Liver (tissue), 9 donors: ENCODE measurements around the gene RAB38. TPM values are rescaled to one million over a fixed set of nuclear protein-coding genes. Genes with fewer than 3 reads are reported as not detected.
A peak's percentile ranks its signal among the peaks of the same experiment; 100 is the strongest.

Source experiments
- DNase-seq: peaks from one replicate; pipeline ENCODE4 v3.0.0-alpha.2; 2017; ENCODE audit warnings: low spot score
- H3K27ac ChIP-seq, 2 donors: one replicate each; pipeline ENCODE4 v1.7.0; 2013; ENCODE audit warnings: inconsistent platforms in 2 of 2, low read length in 2 of 2, control low read depth in 1 of 2, low read depth in 1 of 2, mild to moderate bottlenecking in 1 of 2
- H3K27me3 ChIP-seq, 4 donors: one replicate each; pipeline versions ENCODE4 v1.6.1 to v1.7.0; 2013; ENCODE audit warnings: low read length in 3 of 4, inconsistent platforms in 1 of 4, mild to moderate bottlenecking in 1 of 4, moderate library complexity in 1 of 4; ENCODE audit not compliant: control insufficient read depth in 4 of 4, insufficient read depth in 4 of 4
- H3K36me3 ChIP-seq, 4 donors: one replicate each; pipeline versions ENCODE4 v1.6.1 to v1.7.0; 2013; ENCODE audit warnings: low read length in 3 of 4, mild to moderate bottlenecking in 3 of 4, low read depth in 1 of 4, moderate library complexity in 1 of 4; ENCODE audit not compliant: control insufficient read depth in 4 of 4, insufficient read depth in 3 of 4
- H3K4me1 ChIP-seq, 4 donors: one replicate each; pipeline versions ENCODE4 v1.6.1 to v1.7.0; 2013; ENCODE audit warnings: low read length in 3 of 4, mild to moderate bottlenecking in 3 of 4, moderate library complexity in 1 of 4; ENCODE audit not compliant: control insufficient read depth in 4 of 4, insufficient read depth in 4 of 4
- H3K4me3 ChIP-seq, 3 donors: one replicate each; pipeline versions ENCODE4 v1.6.1 to v1.7.0; 2013; ENCODE audit warnings: low read length in 3 of 3, control low read depth in 1 of 3, low read depth in 1 of 3, mild to moderate bottlenecking in 1 of 3
- H3K9ac ChIP-seq, 2 donors: one replicate each; pipeline ENCODE4 v1.7.0; 2013; ENCODE audit warnings: low read length in 2 of 2, mild to moderate bottlenecking in 2 of 2, moderate library complexity in 2 of 2, control low read depth in 1 of 2, low read depth in 1 of 2
- H3K9me3 ChIP-seq, 4 donors: one replicate each; pipeline versions ENCODE4 v1.6.1 to v1.7.0; 2013; ENCODE audit warnings: low read length in 3 of 4; ENCODE audit not compliant: control insufficient read depth in 4 of 4
- ATF3 ChIP-seq: IDR thresholded peaks from 2 replicates; pipeline ENCODE4 v1.6.1; 2016; ENCODE audit warnings: antibody characterized with exemption
- CTCF ChIP-seq: fragments of 150-350 bp; IDR thresholded peaks from 2 replicates; pipeline ENCODE4 v1.5.1; 2017; ENCODE audit warnings: improper control_type of control experiment, low read depth, low read length; ENCODE audit not compliant: missing input control
- EGR1 ChIP-seq, 2 donors: IDR thresholded peaks; 2 replicates each; pipeline ENCODE4 v1.6.1; 2016 to 2018; ENCODE audit warnings: antibody characterized with exemption in 2 of 2, low read depth in 2 of 2
- FOXA1 ChIP-seq: IDR thresholded peaks from 2 replicates; pipeline ENCODE4 v1.6.1; 2016; ENCODE audit warnings: antibody characterized with exemption
- FOXA2 ChIP-seq: IDR thresholded peaks from 2 replicates; pipeline ENCODE4 v1.6.1; 2016; ENCODE audit warnings: antibody characterized with exemption
- HNF4A ChIP-seq, 2 donors: conservative IDR thresholded peaks; 2 replicates each; pipeline ENCODE4 v1.6.1; 2016; ENCODE audit warnings: antibody characterized with exemption in 2 of 2, mild to moderate bottlenecking in 2 of 2
- HNF4G ChIP-seq: IDR thresholded peaks from 2 replicates; pipeline ENCODE4 v1.6.1; 2016; ENCODE audit warnings: antibody characterized with exemption
- JUND ChIP-seq, 2 donors: IDR thresholded peaks; 2 replicates each; pipeline ENCODE4 v1.6.1; 2016; ENCODE audit warnings: antibody characterized with exemption in 2 of 2
- MAX ChIP-seq: IDR thresholded peaks from 2 replicates; pipeline ENCODE4 v1.6.1; 2016; ENCODE audit warnings: antibody characterized with exemption
- NR2F2 ChIP-seq: IDR thresholded peaks from 2 replicates; pipeline ENCODE4 v1.6.1; 2016; ENCODE audit warnings: antibody characterized with exemption
- RAD21 ChIP-seq, 2 donors: IDR thresholded peaks; 2 replicates each; pipeline ENCODE4 v1.6.1; 2016; ENCODE audit warnings: antibody characterized with exemption in 2 of 2, mild to moderate bottlenecking in 2 of 2
- REST ChIP-seq: IDR thresholded peaks from 2 replicates; pipeline ENCODE4 v1.6.1; 2016; ENCODE audit warnings: antibody characterized with exemption, mild to moderate bottlenecking
- RXRA ChIP-seq, 2 donors: IDR thresholded peaks; 2 replicates each; pipeline ENCODE4 v1.6.1; 2017 to 2018; ENCODE audit warnings: antibody characterized with exemption in 2 of 2, mild to moderate bottlenecking in 1 of 2
- SP1 ChIP-seq: IDR thresholded peaks from 2 replicates; pipeline ENCODE4 v1.6.1; 2018; ENCODE audit warnings: antibody characterized with exemption, mild to moderate bottlenecking
- TAF1 ChIP-seq: conservative IDR thresholded peaks from 2 replicates; pipeline ENCODE4 v1.6.1; 2016; ENCODE audit warnings: antibody characterized with exemption, mild to moderate bottlenecking
- YY1 ChIP-seq: IDR thresholded peaks from 2 replicates; pipeline ENCODE4 v1.6.1; 2016; ENCODE audit warnings: antibody characterized with exemption, mild to moderate bottlenecking
- ZBTB33 ChIP-seq: IDR thresholded peaks from 2 replicates; pipeline ENCODE4 v1.6.1; 2016; ENCODE audit warnings: antibody characterized with exemption
- WGBS: extraction: QIAGEN DNeasy Blood & Tissue Kit; methylation state at CpG from one replicate; pipeline ENCODE4 v1.1.7; 2013; 5-methylcytosine and 5-hydroxymethylcytosine counted together
- polyA plus RNA-seq, 2 donors: library from polyadenylated mRNA; stranded (reverse) in 1 of 2; unstranded in 1 of 2; fragments of 200-250 nt in 1 of 2; fragments of >200 nt in 1 of 2; fragmentation: Nextera tagmentation in 1 of 2; extraction: Ambion mirVana in 1 of 2; gene quantifications; one replicate each; pipeline versions ENCODE4 v1.2.1 to v1.2.3, GENCODE V29; 2013 to 2015
- total RNA-seq, 2 donors: library from RNA; depleted of rRNA; stranded (reverse); fragments of >200 nt; gene quantifications; one replicate each; pipeline ENCODE4 v1.2.3, GENCODE V29; 2014
- donor health status: healthy.
- donor health status: healthy.
- donor health status: healthy.
- donor health status: healthy.
- donor health status: healthy.

The RAB38 gene
- total and polyA plus RNA-seq, 4 donors, result 0.32 to 2.2 (median 0.48) TPM

- Histone ChIP-seq H3K4me3 (no peak overlapping the region), H3K27ac (no peak overlapping the region), H3K27me3 (peaks cover 0 to 4% (median 0%) of the 10 kb centered on the region in 4 donors), H3K9me3 (no peaks in the 10 kb centered on the region), H3K9ac (no peak overlapping the region), H3K4me1 (peaks cover 0 to 8% (median 5%) of the 10 kb centered on the region in 4 donors), H3K36me3 (no peaks in the 10 kb centered on the region)
- no peak for DNase-seq
- no peak for TF ChIP-seq SP1
- no peak for TF ChIP-seq NR2F2
- no peak for TF ChIP-seq RXRA (IDR thresholded peaks at IDR 0.05)
- no peak for TF ChIP-seq HNF4G
- no peak for TF ChIP-seq EGR1 (IDR thresholded peaks at IDR 0.05; ENCODE audit: low read depth in 2 of 2)
- no peak for TF ChIP-seq CTCF
- TF ChIP-seq MAX, result no peak
- 42% methylated on average over 2 of the region's 2 CpGs for WGBS
Measured at GRCh38 chr11:88179141-88179540, 3.9 kb upstream of the RAB38 start.

GRCh38 chr11:88178191-88178590, 2.9 kb upstream of the RAB38 start:
- DNase-seq, result no peak
- no peak overlapping the region for H3K27ac ChIP-seq
- H3K27me3 ChIP-seq, result no peaks in the 10 kb centered on the region
- no peak overlapping the region for H3K9ac ChIP-seq
- H3K4me3 ChIP-seq, result no peak overlapping the region
- H3K36me3 ChIP-seq, result no peaks in the 10 kb centered on the region
- H3K4me1 ChIP-seq, result peaks cover 0 to 8% (median 5%) of the 10 kb centered on the region in 4 donors
- no peak for TF ChIP-seq FOXA2
- no peak for TF ChIP-seq HNF4G
- TF ChIP-seq ATF3, result no peak
- no peak for TF ChIP-seq SP1
- no peaks in the 10 kb centered on the region for H3K9me3 ChIP-seq
- WGBS, result 76% methylated on average over 4 of the region's 4 CpGs

GRCh38 chr11:88175569-88176075, 379 bp upstream of the RAB38 start:
- Histone ChIP-seq H3K27ac (no peak overlapping the region), H3K9ac (no peak overlapping the region), H3K9me3 (no peaks in the 10 kb centered on the region), H3K4me3 (peak overlapping the region in 1 of 3 donors; percentile 45), H3K4me1 (peaks cover 0 to 8% (median 5%) of the 10 kb centered on the region in 4 donors), H3K27me3 (no peaks in the 10 kb centered on the region), H3K36me3 (no peaks in the 10 kb centered on the region)
- no peak for DNase-seq
- WGBS, result 22% methylated on average over 15 of the region's 15 CpGs
- TF ChIP-seq TAF1 (no peak), FOXA1 (no peak), HNF4A (conservative IDR thresholded peaks at IDR 0.05) (no peak), NR2F2 (no peak), YY1 (no peak), ZBTB33 (no peak), JUND (IDR thresholded peaks at IDR 0.05) (no peak), RXRA (IDR thresholded peaks at IDR 0.05) (no peak), REST (no peak), MAX (no peak), RAD21 (IDR thresholded peaks at IDR 0.05) (no peak), EGR1 (IDR thresholded peaks at IDR 0.05; ENCODE audit: low read depth in 2 of 2) (no peak)
